GM21786 (cell line): ENCODE results near the gene RGPD4.

Source experiments
- ATAC-seq: cut with Tn5 transposase; IDR thresholded peaks from one replicate; pipeline ENCODE4 v1.9.1; 2021; ENCODE audit not compliant: unreplicated experiment

Gene RGPD4

GRCh38 chr2:107927034-107927534 is 100.4 kb downstream of the RGPD4 start:
- no peak for ATAC-seq

- no peak for ATAC-seq
These were observed 104.7 kb downstream of the RGPD4 start for GRCh38 chr2:107931412-107931811.

GRCh38 chr2:107932488-107932887 is 105.8 kb downstream of the RGPD4 start:
- no peak for ATAC-seq

GRCh38 chr2:107932979-107933378 is 106.3 kb downstream of the RGPD4 start:
- ATAC-seq, result no peak

GRCh38 chr2:107936433-107937359 is 110.0 kb downstream of the RGPD4 start:
- ATAC-seq, result no peak
